ENCODE data around the gene FGF14.

Gene FGF14

DNA sequence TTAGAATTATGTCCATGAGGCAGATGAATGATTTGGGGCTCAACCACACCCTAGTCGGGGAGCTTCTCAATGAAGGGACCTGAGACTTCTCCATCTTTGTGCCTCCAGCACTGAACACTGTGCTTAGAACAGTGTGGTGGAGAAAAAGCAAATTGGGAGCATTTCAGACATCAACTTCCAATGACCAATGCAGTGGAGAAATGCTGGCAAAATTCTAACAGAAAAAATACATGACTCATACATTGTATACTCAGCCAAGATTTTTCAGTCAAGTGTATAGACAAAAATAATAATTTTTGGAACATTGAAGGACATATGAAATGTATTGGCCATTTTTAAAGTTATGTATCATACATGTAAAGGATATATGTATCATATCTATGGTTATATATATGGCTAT lies 134.7 kb downstream of the FGF14 start:
- TF ChIP-seq CTCF (IDR thresholded peaks at IDR 0.05) (no peak), ZFX (IDR thresholded peaks at IDR 0.05; ENCODE audit: borderline replicate concordance) (no peak)
- no peak overlapping the region for H3K27ac ChIP-seq

DNA sequence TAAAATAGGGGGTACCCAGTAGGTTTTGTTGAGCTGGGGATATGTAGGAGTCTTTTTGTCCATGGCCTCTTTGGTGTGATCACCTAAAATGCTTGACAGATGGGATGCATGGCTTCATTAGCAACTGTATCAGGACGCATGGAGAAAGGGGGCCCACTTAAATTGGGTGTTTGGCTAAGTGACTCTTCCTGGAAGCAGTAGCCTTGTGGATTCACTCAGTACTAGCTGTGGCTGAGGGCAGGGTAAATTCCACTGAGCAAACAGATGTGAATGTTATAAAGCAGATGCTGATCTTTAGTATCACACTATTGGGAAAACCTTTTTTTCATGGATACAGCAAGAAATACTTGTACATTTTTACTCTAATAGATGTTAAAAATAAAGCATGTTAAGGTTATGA lies 140.0 kb downstream of the FGF14 start:
- TF ChIP-seq CTCF (IDR thresholded peaks at IDR 0.05): no peak
- no peak for TF ChIP-seq ZFX (IDR thresholded peaks at IDR 0.05; ENCODE audit: borderline replicate concordance)
- no peak overlapping the region for H3K27ac ChIP-seq

DNA sequence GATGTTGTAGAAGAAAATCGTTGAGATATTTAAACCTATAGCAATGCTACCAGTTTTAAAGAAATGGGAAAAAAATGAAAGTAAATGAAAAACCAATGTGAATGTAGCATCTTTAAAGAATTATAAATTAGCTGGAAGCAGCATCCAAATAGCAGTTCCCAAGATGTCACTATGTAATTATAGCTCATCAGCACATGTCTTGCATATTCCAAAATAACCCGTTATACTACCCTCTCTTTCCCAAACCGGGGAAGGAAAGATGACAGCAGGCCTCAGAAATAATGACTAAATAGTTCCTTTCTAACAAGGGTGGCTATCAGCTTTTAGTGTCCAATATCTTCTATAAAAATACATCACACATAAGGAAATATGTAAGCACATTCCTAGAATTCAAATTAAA lies 140.5 kb downstream of the FGF14 start:
- TF ChIP-seq CTCF (IDR thresholded peaks at IDR 0.05) (no peak), ZFX (IDR thresholded peaks at IDR 0.05; ENCODE audit: borderline replicate concordance) (no peak)
- H3K27ac ChIP-seq: no peak overlapping the region

DNA sequence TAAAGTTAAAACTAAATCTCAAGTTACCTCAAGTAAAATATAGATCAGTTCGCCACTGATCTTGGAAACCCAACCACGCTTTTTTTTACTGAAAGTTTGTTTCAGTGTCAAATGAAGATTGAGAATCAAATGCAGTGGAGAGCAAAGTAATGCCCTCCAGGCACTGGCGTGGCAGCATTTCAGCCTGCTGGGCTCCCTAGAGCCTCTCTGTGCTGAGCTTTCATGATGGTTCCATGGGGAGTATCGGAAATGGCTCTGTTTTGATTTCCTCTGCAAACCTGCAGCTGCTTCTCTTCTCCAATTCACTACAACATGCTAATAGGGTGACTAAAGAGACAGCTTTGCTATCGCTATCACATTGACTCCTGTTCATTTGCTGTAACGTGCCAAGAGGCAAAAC lies 141.6 kb downstream of the FGF14 start:
- TF ChIP-seq CTCF (IDR thresholded peaks at IDR 0.05) (no peak), ZFX (IDR thresholded peaks at IDR 0.05; ENCODE audit: borderline replicate concordance) (no peak)
- H3K27ac ChIP-seq: no peak overlapping the region

GRCh38 chr13:102255409-102255808 lies 146.4 kb downstream of the FGF14 start:
- TF ChIP-seq ZFX (IDR thresholded peaks at IDR 0.05; ENCODE audit: borderline replicate concordance) (no peak), CTCF (IDR thresholded peaks at IDR 0.05) (no peak)

DNA sequence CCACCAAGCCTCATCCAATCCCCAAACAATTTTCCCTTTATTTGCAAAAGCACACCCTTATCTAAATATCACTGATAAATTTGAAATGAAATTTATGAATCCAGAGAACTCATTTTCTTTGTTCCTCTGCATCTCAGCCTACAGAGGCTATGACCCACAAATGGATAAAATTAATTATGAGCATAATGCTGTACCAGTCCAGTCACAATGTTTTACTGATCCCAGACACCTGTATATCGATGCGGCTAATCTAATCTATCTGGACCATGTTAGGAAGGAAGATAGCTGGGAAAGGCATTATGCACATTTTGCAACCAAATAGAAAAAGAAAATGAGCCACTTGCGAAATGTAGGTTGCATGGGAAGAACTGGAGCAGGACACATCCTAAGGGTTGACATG lies 150.0 kb downstream of the FGF14 start:
- no peak overlapping the region for H3K27ac ChIP-seq

More at GRCh38 chr13:102255409-102255808, 146.4 kb downstream of the FGF14 start:
- H3K27ac ChIP-seq: no peak overlapping the region

GRCh38 chr13:102250448-102250847 lies 151.4 kb downstream of the FGF14 start:
- no peak overlapping the region for H3K27ac ChIP-seq
- TF ChIP-seq CTCF (IDR thresholded peaks at IDR 0.05) (no peak), ZFX (IDR thresholded peaks at IDR 0.05; ENCODE audit: borderline replicate concordance) (no peak)

More for the DNA sequence above, 150.0 kb downstream of the FGF14 start:
- TF ChIP-seq CTCF (IDR thresholded peaks at IDR 0.05): no peak
- TF ChIP-seq ZFX (IDR thresholded peaks at IDR 0.05; ENCODE audit: borderline replicate concordance): no peak

Data from 22Rv1 (cell line).